T-helper 22 cell (primary cell): ENCODE measurements around the gene MAFB.

Experiments used
- DNase-seq: peaks from one replicate; pipeline ENCODE4 v3.0.0-alpha.2; 2020; ENCODE audit warnings: low read depth

Gene MAFB

DNA sequence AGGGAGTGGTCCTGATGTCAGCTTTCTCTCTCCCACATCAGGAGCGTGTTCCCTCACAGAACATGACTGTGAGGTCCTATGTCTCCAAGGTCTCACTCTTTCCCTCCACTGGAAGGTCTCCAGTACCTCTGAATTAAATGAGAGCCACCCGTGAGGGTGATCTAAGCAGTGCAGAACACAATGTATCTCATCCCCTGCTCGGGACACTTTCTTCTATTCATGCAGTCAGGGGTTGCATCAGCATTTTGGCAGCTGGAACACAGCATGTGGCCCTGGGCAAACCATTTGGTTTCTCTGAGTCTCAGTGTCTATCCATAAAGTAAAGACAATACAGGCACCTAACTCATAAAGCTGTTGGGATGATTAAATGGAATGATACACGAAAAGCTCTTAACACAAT lies 34.2 kb downstream of the MAFB start:
- no peak for DNase-seq

DNA sequence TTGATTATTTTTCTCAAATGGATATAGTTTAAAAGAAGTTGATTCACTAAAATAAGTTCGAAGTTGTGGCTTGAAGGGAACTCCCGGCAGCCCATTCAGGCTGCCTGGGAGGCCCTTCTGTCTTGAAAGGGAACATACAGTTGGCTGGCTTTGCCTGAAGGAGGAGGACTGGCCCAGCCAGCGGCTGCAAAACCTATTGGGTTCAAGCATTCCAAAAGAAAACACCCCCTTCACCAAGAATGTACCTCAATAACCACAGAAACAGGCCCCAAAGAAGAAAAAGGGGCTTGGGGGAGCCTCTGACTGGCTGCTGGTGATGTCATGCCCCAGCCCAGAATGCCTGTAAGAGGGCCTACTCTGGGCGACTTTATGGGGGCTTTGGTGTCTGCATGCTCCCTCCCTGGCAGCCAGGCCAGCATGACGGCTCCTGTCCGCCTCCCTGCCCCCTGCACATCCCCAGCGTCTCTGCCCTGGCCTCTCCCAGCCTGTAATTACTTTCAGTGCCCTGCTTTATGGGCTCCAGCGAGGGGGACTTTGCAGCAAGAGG lies 36.5 kb downstream of the MAFB start:
- no peak for DNase-seq

DNA sequence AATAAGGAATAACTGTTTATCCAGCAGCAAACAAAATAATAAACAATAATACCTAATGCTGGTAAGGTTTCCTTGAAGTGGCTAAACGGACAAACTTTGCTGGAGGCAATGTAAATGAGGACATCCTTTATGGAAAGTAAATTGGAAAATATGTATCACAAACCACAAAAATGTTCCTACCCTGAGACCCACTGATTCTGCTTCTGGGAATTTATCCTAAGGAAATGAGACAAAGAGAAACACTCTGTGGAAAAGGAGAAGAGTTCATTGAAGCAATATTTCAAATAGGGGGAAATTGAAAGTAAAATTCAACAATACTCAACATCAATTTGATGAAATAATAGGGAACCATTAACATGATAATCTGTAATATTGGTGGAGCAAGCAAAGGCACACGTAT lies 37.9 kb downstream of the MAFB start:
- DNase-seq, result no peak

DNA sequence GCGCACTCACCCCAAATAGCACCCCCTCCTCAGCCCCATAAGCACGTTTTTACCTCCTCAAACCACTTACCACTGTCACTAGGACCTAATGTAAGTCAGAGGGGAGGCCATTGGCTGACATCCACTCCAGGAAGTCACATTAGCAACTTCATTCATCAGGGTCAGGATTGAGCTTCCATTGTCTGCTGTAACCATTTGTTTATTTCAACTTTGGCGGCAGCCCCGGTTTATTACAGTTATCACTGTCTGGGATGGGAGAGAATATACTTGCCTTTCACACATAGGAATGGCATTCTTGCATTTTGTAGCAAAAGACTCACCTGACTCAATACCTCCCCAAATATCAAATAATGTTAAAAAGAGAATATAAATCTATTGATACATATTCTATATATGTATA lies 38.3 kb downstream of the MAFB start:
- no peak for DNase-seq

DNA sequence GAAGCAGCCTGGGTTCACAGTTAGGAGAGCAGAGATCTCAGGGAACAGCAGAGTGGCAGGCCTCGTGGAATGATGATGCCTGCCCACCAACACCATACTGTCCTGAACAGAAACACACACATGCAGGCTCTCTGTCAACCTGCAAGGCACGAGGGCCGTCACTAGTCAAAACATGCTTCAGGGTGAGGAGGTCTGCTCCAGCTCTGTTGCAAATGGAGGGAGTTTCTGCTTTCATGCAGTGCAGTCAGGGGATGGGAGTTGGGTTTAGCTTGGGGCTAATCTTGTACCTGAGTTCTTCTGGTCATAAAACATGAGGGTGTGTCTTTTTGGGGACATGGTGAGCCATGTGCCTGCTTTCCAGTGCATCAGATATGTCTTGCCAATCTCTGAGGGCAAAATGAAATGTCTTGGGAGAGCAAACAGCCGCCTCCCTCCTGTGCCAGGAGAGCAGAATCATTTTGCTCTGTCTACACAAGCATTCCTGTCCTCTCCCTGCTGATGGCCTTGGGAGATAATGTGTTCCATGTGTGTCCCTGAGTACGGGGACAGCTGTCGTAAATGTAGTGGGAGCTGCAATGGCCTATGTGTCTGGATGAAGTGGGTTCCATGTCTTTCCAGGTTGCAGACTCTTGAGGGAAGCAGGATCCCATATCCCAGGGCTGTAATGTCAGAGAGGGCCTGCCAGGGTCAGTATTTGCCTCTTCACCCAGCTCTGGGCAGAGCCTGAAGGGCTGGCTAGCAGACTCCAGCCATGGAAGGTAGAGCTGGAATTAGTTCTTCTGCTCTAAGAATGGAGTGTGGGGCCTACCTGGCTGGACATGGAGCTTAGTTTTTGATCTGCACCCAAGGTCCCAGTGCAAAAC lies 40.6 kb downstream of the MAFB start:
- DNase-seq, result no peak

DNA sequence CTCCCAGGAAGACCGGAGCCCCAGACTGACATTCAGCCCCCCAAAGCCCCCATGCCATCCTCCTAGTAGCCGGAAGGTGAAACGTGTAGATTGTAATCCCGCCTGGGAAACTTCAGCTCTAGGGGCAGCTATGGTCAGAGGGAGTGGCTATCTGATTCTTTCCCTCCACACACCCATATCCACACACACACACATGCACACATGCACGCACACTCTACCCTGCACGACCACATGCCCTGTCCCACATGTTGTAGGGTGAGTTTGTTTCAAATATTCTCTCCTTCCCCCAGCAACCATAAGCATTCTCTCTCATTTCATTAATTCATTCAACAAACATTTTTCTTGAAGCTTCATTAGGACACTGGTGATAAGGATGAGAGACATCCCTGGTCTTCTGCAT lies 42.2 kb downstream of the MAFB start:
- no peak for DNase-seq

DNA sequence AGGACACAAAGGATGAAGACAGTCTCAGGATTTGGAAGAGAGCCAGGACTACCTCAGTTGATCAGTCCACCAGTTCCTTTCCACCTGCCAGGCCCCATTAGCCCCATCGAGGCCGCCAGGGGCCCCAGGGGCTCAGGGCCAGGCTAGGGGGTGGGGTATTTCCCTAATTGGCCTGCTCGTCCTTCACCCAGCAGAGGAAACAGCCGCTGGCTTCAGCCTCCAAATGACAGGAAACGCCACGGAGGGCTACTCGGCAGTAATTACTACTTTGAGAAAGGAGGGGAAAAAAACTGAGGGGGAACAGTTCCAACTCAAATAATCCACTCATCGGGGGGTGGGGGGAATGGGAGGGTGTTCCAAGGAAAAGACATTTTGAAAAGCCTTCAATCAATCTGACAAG lies 42.7 kb downstream of the MAFB start:
- DNase-seq, result no peak

DNA sequence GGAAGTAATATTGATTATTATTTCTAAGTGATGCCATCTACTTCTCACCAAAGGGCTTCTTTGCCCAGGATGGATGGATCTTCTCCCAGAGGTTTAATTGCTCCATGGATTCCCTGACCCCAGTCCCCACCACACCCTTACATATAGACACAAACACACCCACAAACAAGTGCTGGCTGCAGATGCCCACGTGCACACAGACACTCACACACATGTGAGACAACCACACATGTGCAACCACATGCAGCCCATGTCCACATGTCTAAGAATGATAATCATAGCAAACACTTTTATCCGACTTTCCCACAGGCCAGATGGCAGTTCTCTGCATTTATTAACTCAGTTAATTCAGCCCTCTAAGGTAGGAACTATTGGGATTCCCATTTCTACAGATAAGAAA lies 44.2 kb downstream of the MAFB start:
- DNase-seq, result no peak

DNA sequence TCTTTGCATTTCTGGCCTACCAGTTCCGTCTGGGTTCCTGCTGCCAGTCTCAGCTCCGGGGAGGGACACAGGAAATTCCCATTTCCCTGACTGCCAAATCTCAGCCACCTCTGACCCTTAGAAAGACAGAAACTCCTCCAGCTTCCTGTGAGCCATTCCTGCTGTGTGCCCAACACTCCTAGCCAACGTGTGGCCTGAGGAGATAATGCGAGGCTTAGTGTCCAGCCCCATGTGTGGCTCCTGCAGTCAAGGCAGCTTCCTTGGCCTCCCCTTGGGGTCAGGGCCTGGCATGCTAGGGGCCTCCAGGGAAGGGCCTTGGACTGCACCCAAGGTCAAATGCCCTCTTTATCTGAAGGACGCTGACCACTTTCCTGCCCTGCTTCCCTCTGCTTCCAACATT lies 45.1 kb downstream of the MAFB start:
- no peak for DNase-seq

DNA sequence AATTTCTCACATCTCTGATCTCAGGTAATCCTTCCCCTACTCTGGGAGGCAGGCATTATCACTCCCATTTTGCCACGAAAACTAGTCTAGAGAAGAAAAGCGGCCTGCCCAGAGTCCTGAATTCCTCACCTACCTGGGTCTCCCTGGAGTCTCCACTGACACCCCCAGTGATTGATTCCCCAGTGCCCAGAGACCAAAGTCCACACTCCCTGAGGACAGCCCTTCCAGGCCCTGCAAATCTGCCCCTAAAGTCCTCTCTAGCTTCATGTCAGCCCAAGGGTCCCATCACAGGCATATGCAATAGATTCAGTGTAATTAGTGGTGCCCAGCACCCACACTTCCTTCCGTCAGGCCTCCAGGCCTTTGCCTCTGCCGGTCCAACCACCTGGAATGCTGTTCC lies 47.2 kb downstream of the MAFB start:
- DNase-seq, result no peak

DNA sequence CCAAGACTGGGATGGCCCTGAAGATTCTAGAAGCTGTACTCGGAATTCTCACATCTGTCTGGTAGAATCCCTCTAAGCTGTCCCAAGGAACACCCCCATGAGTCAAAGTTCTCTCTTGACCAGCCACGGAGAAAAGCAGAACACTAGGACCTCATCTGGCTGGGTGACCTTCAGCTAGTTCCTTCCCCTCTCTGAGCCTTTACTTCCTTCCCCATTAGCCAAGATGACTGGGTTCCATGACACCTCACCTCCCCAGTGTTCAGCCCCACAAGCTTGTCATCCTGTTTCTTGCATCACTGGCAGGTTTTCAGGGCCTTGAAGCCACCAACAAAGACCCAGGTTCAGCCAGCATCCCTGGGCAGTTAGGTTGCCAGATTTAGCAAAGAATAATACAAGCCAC lies 47.8 kb downstream of the MAFB start:
- no peak for DNase-seq

DNA sequence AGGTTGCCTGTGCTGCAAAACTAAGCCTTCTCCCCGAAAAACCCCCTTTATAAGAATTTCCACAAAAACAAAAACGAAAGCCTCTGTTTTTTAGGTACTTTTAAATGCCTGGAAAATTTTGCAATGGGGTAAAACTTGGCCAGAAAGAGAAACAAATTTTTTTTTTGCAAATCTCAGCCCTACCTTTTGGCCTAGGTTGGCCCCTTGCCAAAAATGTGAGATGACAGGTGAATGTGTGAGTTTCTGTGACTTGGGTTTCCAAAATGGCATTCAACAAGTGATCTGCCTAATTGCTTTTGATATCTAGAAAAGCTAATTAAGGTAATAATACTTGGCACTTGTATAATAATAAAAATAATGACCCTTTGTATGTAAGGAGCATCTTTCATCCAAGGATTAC lies 48.4 kb downstream of the MAFB start:
- no peak for DNase-seq

DNA sequence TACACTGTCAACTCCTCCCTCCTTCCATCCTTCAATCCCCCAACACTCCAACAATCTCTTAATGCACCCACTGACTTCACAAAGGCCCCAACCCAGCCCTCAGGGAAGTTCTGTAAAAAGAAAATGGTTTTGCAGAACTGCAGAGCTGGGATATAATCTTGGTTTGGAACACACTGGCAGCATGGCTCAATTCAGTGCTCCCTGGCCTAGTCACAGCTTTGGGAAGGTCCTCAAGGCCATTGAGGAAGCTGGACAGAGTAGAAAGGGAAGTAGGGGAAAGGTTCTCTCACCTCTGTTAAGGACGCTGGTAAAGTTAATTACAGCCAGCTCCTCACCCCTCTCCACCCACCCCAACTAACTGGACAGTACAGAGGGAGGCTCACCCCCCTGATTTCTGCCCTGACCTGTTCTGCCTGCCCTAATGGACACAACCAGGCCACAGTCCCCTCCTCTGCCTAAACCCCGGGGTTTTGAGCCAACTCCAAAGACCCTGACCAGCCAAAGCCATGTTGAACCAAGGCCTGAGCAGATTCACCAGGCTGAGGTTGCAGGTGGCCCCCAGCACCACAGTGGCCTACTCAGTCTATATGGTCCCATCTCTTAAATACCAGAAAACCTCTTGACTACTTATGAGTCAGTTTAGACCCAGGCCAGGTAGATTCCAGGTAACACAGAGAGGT lies 49.2 kb downstream of the MAFB start:
- DNase-seq, result no peak

DNA sequence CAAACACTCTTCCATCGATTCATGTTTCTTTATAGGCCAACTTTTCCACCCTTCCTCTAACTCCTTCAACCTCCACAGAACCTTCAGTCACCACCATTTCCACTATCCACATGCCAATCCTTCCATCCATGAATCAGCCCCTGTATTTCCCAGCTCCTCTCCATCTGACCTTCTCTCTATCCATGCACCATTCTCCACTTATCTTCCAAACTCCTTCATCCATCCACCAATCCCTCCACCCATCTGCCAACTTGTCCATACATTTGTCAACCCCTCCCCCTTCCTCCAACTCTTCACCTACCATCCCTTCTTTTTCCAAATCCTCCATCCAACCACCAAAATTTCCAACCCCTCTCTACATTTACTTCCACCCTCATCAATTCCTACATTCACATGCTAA lies 49.9 kb downstream of the MAFB start:
- DNase-seq, result no peak

DNA sequence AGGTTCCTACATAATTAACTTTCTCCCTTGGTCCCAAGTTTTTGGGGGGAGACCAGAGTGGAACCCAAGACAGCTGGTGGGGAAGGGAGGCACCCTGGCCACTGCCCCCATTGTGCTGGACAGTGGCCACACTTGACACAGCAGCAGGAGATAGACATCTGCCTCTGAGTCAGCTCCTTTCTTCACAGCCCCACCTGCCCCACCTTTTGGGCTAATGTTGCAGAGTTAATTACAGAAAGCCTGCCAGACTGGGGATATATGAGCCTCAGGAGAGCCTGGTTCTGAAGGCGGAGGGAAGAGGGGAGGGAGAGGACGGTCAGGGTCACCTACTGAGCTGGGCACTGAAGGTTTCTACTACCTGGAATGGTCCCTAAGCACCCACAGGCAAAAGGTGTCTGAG lies 50.6 kb downstream of the MAFB start:
- DNase-seq, result no peak

DNA sequence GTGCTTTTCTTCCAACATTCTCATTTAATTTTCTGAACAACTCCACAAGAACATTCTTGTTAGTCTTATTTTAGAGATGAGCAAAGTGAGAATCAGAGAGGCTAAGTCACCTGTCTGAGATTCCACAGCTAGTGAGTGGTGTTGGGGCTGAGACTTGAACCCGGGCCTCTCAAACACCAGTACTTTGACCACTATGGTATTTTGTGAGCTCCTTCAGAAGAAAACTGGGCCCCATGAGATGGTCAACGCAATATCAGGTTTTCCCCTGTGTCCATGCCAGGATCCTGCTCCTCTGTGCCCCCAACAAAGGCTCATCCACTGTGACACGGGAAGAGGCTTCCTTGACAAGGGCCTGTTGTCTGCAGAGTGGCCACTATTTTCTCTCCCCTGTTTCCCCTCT lies 51.9 kb downstream of the MAFB start:
- no peak for DNase-seq

DNA sequence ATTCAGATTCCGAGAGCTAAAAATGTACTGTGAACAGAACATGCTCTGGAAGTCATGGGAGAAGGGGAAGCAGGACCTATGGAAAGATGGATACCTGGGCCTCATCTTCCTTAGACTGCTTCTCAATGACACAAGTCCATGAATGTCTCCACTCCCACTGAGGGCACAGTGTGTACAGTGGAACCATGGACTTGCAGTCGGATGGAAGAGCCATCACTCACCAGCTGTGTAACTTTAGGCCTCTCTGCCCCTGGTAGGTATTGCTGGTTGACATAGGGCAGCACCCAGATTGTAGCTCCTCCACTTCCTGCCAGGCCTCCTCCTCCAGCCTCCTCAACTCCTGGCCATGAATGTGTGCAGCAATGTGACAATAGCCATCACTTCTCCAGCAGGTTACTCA lies 52.5 kb downstream of the MAFB start:
- no peak for DNase-seq

DNA sequence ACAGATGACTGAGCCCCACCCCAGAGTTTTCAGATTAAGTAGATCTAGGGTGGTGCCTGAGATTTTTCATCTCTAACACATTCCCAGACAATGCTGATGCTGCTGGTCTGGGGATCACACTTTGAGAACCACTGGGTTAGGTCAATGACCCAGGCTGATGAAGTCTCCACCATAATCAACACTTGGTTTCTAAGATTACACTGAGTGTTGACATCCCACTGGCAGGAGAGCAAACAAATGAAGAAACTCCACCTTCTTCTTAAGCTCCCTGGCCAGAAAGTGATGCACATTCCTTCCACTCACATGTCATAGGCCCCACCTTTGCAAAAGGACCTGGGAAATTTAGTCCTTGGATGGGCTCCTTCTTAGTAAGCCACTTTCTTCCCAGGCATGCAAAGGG lies 53.1 kb downstream of the MAFB start:
- no peak for DNase-seq
